ENCODE data around the gene ESRRB. TPM values are rescaled to one million over a fixed set of nuclear protein-coding genes. Genes with fewer than 3 reads are reported as not detected.

Gene ESRRB
- total RNA-seq, 4 donors from 2014 or later, result 0.81 to 0.93 TPM; not detected in 2

- no peak for TF ChIP-seq POLR2AphosphoS5 (IDR thresholded peaks at IDR 0.05)
- no peak for TF ChIP-seq EP300 (IDR thresholded peaks at IDR 0.05)
- TF ChIP-seq POLR2A (IDR thresholded peaks at IDR 0.05), result no peak
- no peak for TF ChIP-seq CTCF (IDR thresholded peaks at IDR 0.05)
- Histone ChIP-seq H3K4me1 (no peaks in the 10 kb centered on the region), H3K9me3 (no peaks in the 10 kb centered on the region), H3K27me3 (no peaks in the 10 kb centered on the region), H3K36me3 (no peaks in the 10 kb centered on the region), H3K27ac (no peak overlapping the region), H3K4me3 (no peak overlapping the region)
- no peak for ATAC-seq
- 100% methylated on average over 1 of the region's 3 CpGs; no CpG with 5 or more reads in 1 of the 2 donors for WGBS, 2 donors (ENCODE audit: low coverage in 1 of 2)
Observed at GRCh38 chr14:76489667-76490066, 113.7 kb downstream of the ESRRB start.

GRCh38 chr14:76490111-76490510 lies 114.2 kb downstream of the ESRRB start:
- Histone ChIP-seq H3K4me3 (no peak overlapping the region), H3K36me3 (no peaks in the 10 kb centered on the region), H3K27ac (no peak overlapping the region), H3K4me1 (no peaks in the 10 kb centered on the region), H3K9me3 (no peaks in the 10 kb centered on the region), H3K27me3 (no peaks in the 10 kb centered on the region)
- WGBS, 2 donors (ENCODE audit: low coverage in 1 of 2), result 88 to 91% methylated on average over 2 of the region's 2 CpGs
- no peak for ATAC-seq
- TF ChIP-seq CTCF (IDR thresholded peaks at IDR 0.05) (no peak), EP300 (IDR thresholded peaks at IDR 0.05) (no peak)

GRCh38 chr14:76490735-76491134 lies 114.8 kb downstream of the ESRRB start:
- WGBS, 2 donors (ENCODE audit: low coverage in 1 of 2), result 57 to 58% methylated on average over 3 to 8 of the region's 10 CpGs
- no peaks in the 10 kb centered on the region for H3K36me3 ChIP-seq

GRCh38 chr14:76491172-76491930 lies 115.4 kb downstream of the ESRRB start:
- no peaks in the 10 kb centered on the region for H3K27me3 ChIP-seq
- H3K36me3 ChIP-seq, result no peaks in the 10 kb centered on the region
- no peaks in the 10 kb centered on the region for H3K4me1 ChIP-seq
- H3K4me3 ChIP-seq, result no peak overlapping the region
- TF ChIP-seq POLR2AphosphoS5 (IDR thresholded peaks at IDR 0.05) (no peak), CTCF (IDR thresholded peaks at IDR 0.05) (no peak), EP300 (IDR thresholded peaks at IDR 0.05) (no peak), POLR2A (IDR thresholded peaks at IDR 0.05) (no peak)
- H3K27ac ChIP-seq, result no peak overlapping the region
- H3K9me3 ChIP-seq, result no peaks in the 10 kb centered on the region
- ATAC-seq, result no peak
- 100% methylated on average over 2 of the region's 22 CpGs; no CpG with 5 or more reads in 1 of the 2 donors for whole genome bisulfite sequencing, 2 donors (ENCODE audit: low coverage in 1 of 2)

More at GRCh38 chr14:76490735-76491134, 114.8 kb downstream of the ESRRB start:
- TF ChIP-seq EP300 (IDR thresholded peaks at IDR 0.05), result no peak
- no peak for TF ChIP-seq POLR2AphosphoS5 (IDR thresholded peaks at IDR 0.05)
- no peak for TF ChIP-seq CTCF (IDR thresholded peaks at IDR 0.05)
- TF ChIP-seq POLR2A (IDR thresholded peaks at IDR 0.05), result no peak
- no peak for ATAC-seq
- H3K27ac ChIP-seq, result no peak overlapping the region
- no peaks in the 10 kb centered on the region for H3K27me3 ChIP-seq
- H3K4me3 ChIP-seq, result no peak overlapping the region
- H3K4me1 ChIP-seq, result no peaks in the 10 kb centered on the region
- no peaks in the 10 kb centered on the region for H3K9me3 ChIP-seq

- Histone ChIP-seq H3K4me1 (no peaks in the 10 kb centered on the region), H3K27ac (no peak overlapping the region), H3K36me3 (no peaks in the 10 kb centered on the region), H3K4me3 (no peak overlapping the region), H3K27me3 (peaks cover 10% of the 10 kb centered on the region), H3K9me3 (no peaks in the 10 kb centered on the region)
- TF ChIP-seq EP300 (IDR thresholded peaks at IDR 0.05) (no peak), POLR2A (IDR thresholded peaks at IDR 0.05) (no peak), CTCF (IDR thresholded peaks at IDR 0.05) (no peak)
- 67% methylated on average over 2 of the region's 2 CpGs; no CpG with 5 or more reads in 1 of the 2 donors for WGBS, 2 donors (ENCODE audit: low coverage in 1 of 2)
- no peak for ATAC-seq
Observed at GRCh38 chr14:76495983-76496382, 120.0 kb downstream of the ESRRB start.

Data from gastroesophageal sphincter (tissue), 4 donors.